ENCODE results near the gene WDFY3.

The WDFY3 gene

GRCh38 chr4:84964995-84965552 is 1.4 kb downstream of the WDFY3 start:
- Histone ChIP-seq H2AFZ (ENCODE audit: low read depth, low read length) (no peak overlapping the region), H3K79me2 (ENCODE audit: low read length) (no peaks in the 10 kb centered on the region), H3K9me3 (ENCODE audit: insufficient read depth, low read length) (no peaks in the 10 kb centered on the region), H3K27ac (ENCODE audit: low read length) (no peak overlapping the region), H3K4me2 (ENCODE audit: low read length) (no peak overlapping the region), H4K20me1 (ENCODE audit: insufficient read depth, low read length) (no peaks in the 10 kb centered on the region), H3K9ac (ENCODE audit: low read length) (no peak overlapping the region), H3K36me3 (replicated peaks; ENCODE audit: low read depth, low read length) (no peaks in the 10 kb centered on the region), H3K4me1 (ENCODE audit: low read length) (no peaks in the 10 kb centered on the region), H3K27me3 (ENCODE audit: low read depth, low read length) (no peaks in the 10 kb centered on the region), H3K4me3 (ENCODE audit: low read length) (no peak overlapping the region)
- no peak for TF ChIP-seq CTCF (IDR thresholded peaks at IDR 0.05; ENCODE audit: low read depth, low read length)
- no peak for TF ChIP-seq EZH2phosphoT487 (IDR thresholded peaks at IDR 0.05; ENCODE audit: low read depth)

GRCh38 chr4:84962102-84962501 is 4.4 kb downstream of the WDFY3 start:
- TF ChIP-seq CTCF (IDR thresholded peaks at IDR 0.05; ENCODE audit: low read depth, low read length) (no peak), EZH2phosphoT487 (IDR thresholded peaks at IDR 0.05; ENCODE audit: low read depth) (no peak)
- no peak overlapping the region for H3K9ac ChIP-seq (ENCODE audit: low read length)
- no peaks in the 10 kb centered on the region for H3K4me1 ChIP-seq (ENCODE audit: low read length)
- H3K4me3 ChIP-seq (ENCODE audit: low read length), result no peak overlapping the region
- no peaks in the 10 kb centered on the region for H3K27me3 ChIP-seq (ENCODE audit: low read depth, low read length)
- H3K4me2 ChIP-seq (ENCODE audit: low read length), result no peak overlapping the region
- no peaks in the 10 kb centered on the region for H4K20me1 ChIP-seq (ENCODE audit: insufficient read depth, low read length)
- no peak overlapping the region for H2AFZ ChIP-seq (ENCODE audit: low read depth, low read length)
- H3K36me3 ChIP-seq (replicated peaks; ENCODE audit: low read depth, low read length), result no peaks in the 10 kb centered on the region
- no peaks in the 10 kb centered on the region for H3K9me3 ChIP-seq (ENCODE audit: insufficient read depth, low read length)
- H3K79me2 ChIP-seq (ENCODE audit: low read length), result no peaks in the 10 kb centered on the region
- H3K27ac ChIP-seq (ENCODE audit: low read length), result no peak overlapping the region

GRCh38 chr4:84958434-84958833 is 8.1 kb downstream of the WDFY3 start:
- Histone ChIP-seq H3K79me2 (ENCODE audit: low read length) (no peaks in the 10 kb centered on the region), H3K9ac (ENCODE audit: low read length) (no peak overlapping the region), H3K27me3 (ENCODE audit: low read depth, low read length) (no peaks in the 10 kb centered on the region), H3K4me1 (ENCODE audit: low read length) (no peaks in the 10 kb centered on the region), H3K4me2 (ENCODE audit: low read length) (no peak overlapping the region), H4K20me1 (ENCODE audit: insufficient read depth, low read length) (no peaks in the 10 kb centered on the region), H2AFZ (ENCODE audit: low read depth, low read length) (no peak overlapping the region), H3K27ac (ENCODE audit: low read length) (no peak overlapping the region), H3K36me3 (replicated peaks; ENCODE audit: low read depth, low read length) (no peaks in the 10 kb centered on the region), H3K4me3 (ENCODE audit: low read length) (no peak overlapping the region), H3K9me3 (ENCODE audit: insufficient read depth, low read length) (no peaks in the 10 kb centered on the region)
- no peak for TF ChIP-seq EZH2phosphoT487 (IDR thresholded peaks at IDR 0.05; ENCODE audit: low read depth)
- TF ChIP-seq CTCF (IDR thresholded peaks at IDR 0.05; ENCODE audit: low read depth, low read length), result no peak

GRCh38 chr4:84957514-84958420 is 8.7 kb downstream of the WDFY3 start:
- Histone ChIP-seq H3K4me2 (ENCODE audit: low read length) (no peak overlapping the region), H3K4me1 (ENCODE audit: low read length) (no peaks in the 10 kb centered on the region), H3K4me3 (ENCODE audit: low read length) (no peak overlapping the region), H3K9ac (ENCODE audit: low read length) (no peak overlapping the region), H3K9me3 (ENCODE audit: insufficient read depth, low read length) (no peaks in the 10 kb centered on the region), H3K79me2 (ENCODE audit: low read length) (no peaks in the 10 kb centered on the region), H3K36me3 (replicated peaks; ENCODE audit: low read depth, low read length) (no peaks in the 10 kb centered on the region), H4K20me1 (ENCODE audit: insufficient read depth, low read length) (no peaks in the 10 kb centered on the region), H2AFZ (ENCODE audit: low read depth, low read length) (no peak overlapping the region), H3K27ac (ENCODE audit: low read length) (no peak overlapping the region), H3K27me3 (ENCODE audit: low read depth, low read length) (no peaks in the 10 kb centered on the region)
- TF ChIP-seq EZH2phosphoT487 (IDR thresholded peaks at IDR 0.05; ENCODE audit: low read depth), result no peak
- TF ChIP-seq CTCF (IDR thresholded peaks at IDR 0.05; ENCODE audit: low read depth, low read length), result no peak

Data from OCI-LY3 (cell line).